ENCODE measurements around the gene BCAP31. TPM values are rescaled to one million over a fixed set of nuclear protein-coding genes. Genes with fewer than 3 reads are reported as not detected.

The BCAP31 gene
- total RNA-seq (2022; extraction: Qiagen RNA extraction), result 372 to 463 TPM (median 375 TPM) in 5 replicates

GRCh38 chrX:153724252-153725038 lies at the start of gene BCAP31, which contains the start of gene ABCD1:
Gene BCAP31 (minus strand): TSS chrX:153724387. CDS start chrX:153723244, 1,143 bp downstream.
Gene ABCD1 (plus strand): TSS chrX:153724856. CDS start chrX:153725267, 411 bp downstream.

DNA sequence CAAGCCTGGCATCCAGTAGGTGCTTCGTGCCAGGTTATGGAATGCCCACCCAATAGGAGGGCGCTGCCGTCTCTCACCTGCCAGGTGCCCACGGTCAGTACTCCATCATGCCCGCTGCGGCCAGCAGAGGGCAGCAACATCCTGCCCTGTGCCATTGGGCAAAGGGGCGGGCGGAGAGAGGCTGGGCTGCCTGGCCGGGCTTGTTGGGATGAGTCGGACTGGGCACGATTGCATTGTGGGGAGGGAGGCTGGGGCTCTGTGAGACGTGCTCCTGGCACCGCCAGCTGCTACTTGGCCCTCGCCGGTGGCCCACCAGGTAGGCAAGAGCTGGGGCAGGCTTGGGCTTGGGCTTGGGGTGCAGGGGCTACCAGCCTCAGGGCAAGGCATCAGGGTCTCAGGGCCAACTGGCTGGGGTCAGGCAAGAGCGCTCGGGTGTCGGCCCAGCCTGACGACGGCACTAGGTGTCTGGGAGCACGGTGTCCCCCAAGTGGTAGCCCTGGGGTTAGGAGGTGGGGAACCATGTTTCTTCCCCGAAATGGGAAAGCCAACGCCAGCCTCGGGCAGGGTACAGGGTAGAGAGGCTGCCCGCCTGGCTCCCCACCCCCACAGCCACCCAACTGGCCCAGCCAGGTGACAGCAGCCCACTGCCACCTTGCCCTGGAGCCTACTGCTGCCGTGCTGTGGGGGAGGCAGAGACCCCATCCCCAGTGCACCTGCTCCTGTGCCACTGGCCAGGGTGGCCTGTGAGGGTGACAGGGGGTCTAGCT lies 40.0 kb upstream of the BCAP31 start, which contains the start of gene PLXNB3:
TSS of gene PLXNB3 (plus strand) at position 261 of the 767 bp plus-strand sequence. CDS start 1,287 bp downstream, outside the sequence.

GRCh38 chrX:153687121-153688039 lies 36.8 kb downstream of the BCAP31 start, which contains the start of gene SLC6A8:
Gene SLC6A8 (plus strand): TSS chrX:153687926. CDS start chrX:153688575, 649 bp downstream.

GRCh38 chrX:153673428-153674218 lies 50.6 kb downstream of the BCAP31 start, which contains the start of gene PNCK:
Gene PNCK (minus strand): TSS chrX:153673813. CDS start chrX:153673076, 737 bp downstream.

Other genes starting within 250 kb of the BCAP31 start
- 0.03 TPM in 1 of 5 replicates, not detected in the others for gene BGN, start 229.4 kb downstream of the BCAP31 start, total RNA-seq (2022; extraction: Qiagen RNA extraction)
- gene ATP2B3, start 206.7 kb downstream of the BCAP31 start, total RNA-seq (2022; extraction: Qiagen RNA extraction), result 0.07 to 0.18 TPM (median 0.09 TPM) in 5 replicates
- 40.4 to 62.7 TPM (median 61.0 TPM) in 5 replicates for gene CCNQ, start 125.2 kb downstream of the BCAP31 start, total RNA-seq (2022; extraction: Qiagen RNA extraction)
- 1.3 to 1.7 TPM (median 1.5 TPM) in 5 replicates for gene DUSP9, start 77.2 kb downstream of the BCAP31 start, total RNA-seq (2022; extraction: Qiagen RNA extraction)
- gene PNCK, start 50.6 kb downstream of the BCAP31 start, total RNA-seq (2022; extraction: Qiagen RNA extraction), result 0.18 to 0.34 TPM (median 0.21 TPM) in 5 replicates
- gene SLC6A8, start 36.5 kb downstream of the BCAP31 start, total RNA-seq (2022; extraction: Qiagen RNA extraction), result 11.5 to 14.1 TPM (median 13.2 TPM) in 5 replicates
- gene ABCD1, start 469 bp upstream of the BCAP31 start, total RNA-seq (2022; extraction: Qiagen RNA extraction), result 2.6 to 4.2 TPM (median 3.9 TPM) in 5 replicates
- gene PLXNB3, start 39.9 kb upstream of the BCAP31 start, total RNA-seq (2022; extraction: Qiagen RNA extraction), result 2.4 to 4.5 TPM (median 2.8 TPM) in 5 replicates
- 0.03 to 0.11 TPM (median 0.06 TPM) in 3 of 5 replicates, not detected in the others for gene SRPK3, start 56.7 kb upstream of the BCAP31 start, total RNA-seq (2022; extraction: Qiagen RNA extraction)
- 61.9 to 65.9 TPM (median 63.5 TPM) in 5 replicates for gene IDH3G, start 70.0 kb upstream of the BCAP31 start, total RNA-seq (2022; extraction: Qiagen RNA extraction)
- gene SSR4, start 70.3 kb upstream of the BCAP31 start, total RNA-seq (2022; extraction: Qiagen RNA extraction), result 359 to 445 TPM (median 413 TPM) in 5 replicates
- gene PDZD4, start 106.2 kb upstream of the BCAP31 start, total RNA-seq (2022; extraction: Qiagen RNA extraction), result 3.0 to 3.7 TPM (median 3.5 TPM) in 5 replicates
- gene L1CAM, start 161.8 kb upstream of the BCAP31 start, total RNA-seq (2022; extraction: Qiagen RNA extraction), result 18.4 to 20.7 TPM (median 20.2 TPM) in 5 replicates
- 0.06 TPM in 1 of 5 replicates, not detected in the others for gene AVPR2, start 180.3 kb upstream of the BCAP31 start, total RNA-seq (2022; extraction: Qiagen RNA extraction)
- gene ARHGAP4, start 201.9 kb upstream of the BCAP31 start, total RNA-seq (2022; extraction: Qiagen RNA extraction), result 1.1 to 2.3 TPM (median 2.1 TPM) in 5 replicates
- 203 to 232 TPM (median 216 TPM) in 5 replicates for gene NAA10, start 210.7 kb upstream of the BCAP31 start, total RNA-seq (2022; extraction: Qiagen RNA extraction)
- 0.09 to 0.20 TPM (median 0.10 TPM) in 5 replicates for gene RENBP, start 220.3 kb upstream of the BCAP31 start, total RNA-seq (2022; extraction: Qiagen RNA extraction)
- gene HCFC1, start 247.4 kb upstream of the BCAP31 start, total RNA-seq (2022; extraction: Qiagen RNA extraction), result 35.4 to 39.4 TPM (median 36.3 TPM) in 5 replicates
- 4.5 to 6.7 TPM (median 5.5 TPM) in 5 replicates for gene TMEM187, start 248.4 kb upstream of the BCAP31 start, total RNA-seq (2022; extraction: Qiagen RNA extraction)